AG09309 (cell line): ENCODE results near the gene SLC26A9.
"Not testable (repeated sequence)": the region's sequence is repeated elsewhere in the genome, so short reads cannot be mapped to it uniquely, and the experiment has no call there.

Experiments used
- DNase-seq: peaks from one replicate; pipeline ENCODE4 v3.0.0-alpha.2; 2010; ENCODE audit warnings: low read depth
- H3K4me3 ChIP-seq: 2 replicates; pipeline ENCODE4 v1.5.1; 2011; ENCODE audit warnings: mild to moderate bottlenecking, low read depth, low read length, moderate library complexity; ENCODE audit not compliant: control insufficient read depth
- CTCF ChIP-seq: IDR thresholded peaks from 2 replicates; pipeline ENCODE4 v1.5.1; 2011; ENCODE audit warnings: mild to moderate bottlenecking, low read depth, low read length, inconsistent platforms; ENCODE audit not compliant: insufficient read depth, control insufficient read depth; ENCODE audit errors: missing control alignments

The SLC26A9 gene

DNA sequence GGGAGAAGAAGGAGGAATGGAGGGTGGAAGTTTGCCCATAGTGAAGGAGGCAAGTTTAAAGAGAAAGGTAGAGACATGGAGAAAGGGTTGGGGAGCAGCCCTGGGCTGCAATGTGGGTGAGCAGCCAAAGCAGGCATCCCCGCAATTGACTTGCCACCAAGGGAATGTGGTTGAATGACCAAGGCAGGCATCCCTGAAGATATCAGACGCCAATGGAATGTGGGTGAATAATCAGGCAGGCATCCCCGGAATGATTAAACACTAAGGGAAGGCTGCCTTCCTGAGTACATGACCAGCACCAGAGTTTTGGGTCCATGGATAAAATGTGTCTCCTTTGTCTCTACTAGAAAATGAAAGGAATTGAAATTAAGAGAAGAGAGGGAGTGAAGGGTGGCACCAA, 53.5 kb downstream of the SLC26A9 start:
- peak; percentile 39 for DNase-seq
- H3K4me3 ChIP-seq, result not testable (repeated sequence)

- not testable (repeated sequence) for DNase-seq, H3K4me3 ChIP-seq
Observed at GRCh38 chr1:205889006-205889405, 54.2 kb downstream of the SLC26A9 start.

DNA sequence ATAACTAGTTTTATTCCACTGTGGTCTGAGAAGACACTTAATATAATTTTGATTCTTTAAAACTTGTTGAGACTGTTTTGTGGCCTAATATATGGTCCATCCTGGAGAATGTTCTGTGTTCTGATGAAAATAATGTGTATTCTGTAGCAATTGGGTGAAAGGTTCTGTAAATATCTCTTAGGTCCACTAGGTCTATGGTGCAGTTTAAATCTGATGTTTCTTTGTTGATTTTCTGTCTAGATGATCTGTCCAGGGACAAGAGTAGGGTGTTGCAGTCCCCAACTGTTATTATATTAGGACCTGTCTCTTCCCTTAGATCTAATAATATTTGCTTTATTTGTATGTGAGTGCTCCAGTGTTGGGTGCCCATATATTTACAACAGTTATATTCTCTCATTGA, 59.5 kb downstream of the SLC26A9 start:
- no peak for TF ChIP-seq CTCF
- H3K4me3 ChIP-seq, result no peak overlapping the region
- DNase-seq, result no peak

DNA sequence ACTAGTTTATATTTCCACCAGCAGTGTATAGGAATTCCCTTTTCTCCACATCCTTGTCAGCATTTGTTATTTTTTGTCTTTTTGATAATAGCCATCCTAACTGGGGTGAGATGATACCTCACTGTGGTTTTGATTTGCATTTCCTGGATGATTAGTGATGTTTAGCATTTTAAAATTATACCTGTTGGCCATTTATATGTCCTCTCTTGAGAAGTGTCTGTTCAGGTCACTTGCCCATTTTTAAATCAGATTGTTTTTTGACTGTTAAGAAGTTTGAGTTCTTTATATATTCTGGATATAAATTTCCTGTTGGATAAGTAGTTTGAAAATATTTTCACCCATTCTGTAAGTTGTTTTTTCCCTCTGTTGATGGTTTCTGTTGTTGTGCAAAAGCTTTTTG, 62.3 kb downstream of the SLC26A9 start:
- no peak for DNase-seq
- no peak for TF ChIP-seq CTCF
- H3K4me3 ChIP-seq, result no peak overlapping the region

DNA sequence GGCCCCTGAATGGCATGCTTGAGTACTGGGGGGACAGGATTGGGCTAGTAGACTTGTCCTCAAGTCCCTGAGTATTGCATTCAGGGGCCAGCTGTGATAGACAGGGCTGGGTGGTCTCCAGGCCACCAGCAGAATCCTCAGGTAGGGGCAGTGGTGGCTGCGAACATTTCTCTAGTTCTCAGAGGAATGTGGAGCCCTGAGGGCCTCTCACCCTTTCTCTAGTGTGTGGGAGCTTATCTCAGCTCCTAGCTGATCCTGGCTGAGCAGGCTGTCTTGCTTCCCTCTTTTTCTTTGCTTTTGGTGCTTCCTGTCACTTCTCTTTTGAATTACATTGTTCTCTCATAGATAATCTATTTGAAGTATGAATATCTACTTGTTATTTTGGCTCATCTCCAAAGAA, 63.3 kb downstream of the SLC26A9 start:
- no peak overlapping the region for H3K4me3 ChIP-seq
- no peak for DNase-seq
- no peak for TF ChIP-seq CTCF

DNA sequence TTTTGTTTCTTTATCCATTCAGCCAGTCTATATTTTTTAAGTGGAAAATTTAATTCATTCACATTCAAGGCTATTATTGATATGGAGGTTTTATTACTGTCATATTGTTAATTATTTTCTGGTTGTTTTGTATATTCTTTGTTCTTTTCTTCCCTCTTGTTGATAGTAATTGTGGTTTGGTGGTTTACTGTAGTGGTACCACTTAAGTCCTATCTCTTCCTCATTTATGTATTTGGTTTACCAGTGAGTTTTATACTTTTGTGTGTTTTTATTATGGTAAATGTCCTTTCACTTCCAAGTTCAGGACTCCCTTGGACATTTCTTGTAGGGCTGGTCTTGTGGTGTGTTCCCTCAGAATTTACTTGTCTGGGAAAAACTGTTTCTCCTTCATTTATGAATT, 65.2 kb downstream of the SLC26A9 start:
- DNase-seq, result no peak
- TF ChIP-seq CTCF, result no peak
- H3K4me3 ChIP-seq, result no peak overlapping the region

GRCh38 chr1:205873148-205873547, 70.1 kb downstream of the SLC26A9 start:
- not testable (repeated sequence) for DNase-seq, H3K4me3 ChIP-seq

DNA sequence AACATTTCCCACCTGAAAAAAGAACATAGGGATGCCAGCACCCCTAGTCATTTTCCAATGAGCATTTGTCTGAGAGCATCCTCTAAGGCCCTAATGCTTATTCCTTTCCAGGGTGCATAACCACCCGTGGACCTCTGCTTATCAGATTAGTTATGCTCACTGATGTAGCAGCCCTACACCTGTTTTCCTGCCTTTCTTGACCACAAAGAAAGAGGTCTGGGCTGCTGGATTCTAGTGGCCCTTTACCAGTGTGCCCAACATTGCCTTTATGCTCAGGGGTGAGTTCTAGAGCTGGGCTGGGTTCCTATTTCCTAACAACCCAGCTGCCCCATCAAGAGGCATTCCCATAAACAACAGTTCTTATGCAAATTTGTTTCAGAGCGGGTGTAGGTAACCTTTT, 73.0 kb downstream of the SLC26A9 start:
- DNase-seq, result no peak
- no peak for TF ChIP-seq CTCF
- no peak overlapping the region for H3K4me3 ChIP-seq
